Activated CD4-positive, alpha-beta T cell treated with anti-CD3 and anti-CD28 coated beads, Interleukin-2, Interleukin-4, amounts not matched to agents 100 ng/mL and 50 ng/mL, durations not matched to agents 16 hours and 8 hours (primary cell): ENCODE results near the gene TRIM62.

Experiments used
- DNase-seq: peaks from one replicate; pipeline ENCODE4 v3.0.0-alpha.2; 2020; ENCODE audit warnings: low spot score

TRIM62 gene

GRCh38 chr1:33097137-33097611, 84.7 kb downstream of the TRIM62 start:
- DNase-seq = no peak

- DNase-seq = no peak
These were observed 85.4 kb downstream of the TRIM62 start for GRCh38 chr1:33096363-33097005.
